Measurements from ENCODE around the gene ZNF407.

The ZNF407 gene

DNA sequence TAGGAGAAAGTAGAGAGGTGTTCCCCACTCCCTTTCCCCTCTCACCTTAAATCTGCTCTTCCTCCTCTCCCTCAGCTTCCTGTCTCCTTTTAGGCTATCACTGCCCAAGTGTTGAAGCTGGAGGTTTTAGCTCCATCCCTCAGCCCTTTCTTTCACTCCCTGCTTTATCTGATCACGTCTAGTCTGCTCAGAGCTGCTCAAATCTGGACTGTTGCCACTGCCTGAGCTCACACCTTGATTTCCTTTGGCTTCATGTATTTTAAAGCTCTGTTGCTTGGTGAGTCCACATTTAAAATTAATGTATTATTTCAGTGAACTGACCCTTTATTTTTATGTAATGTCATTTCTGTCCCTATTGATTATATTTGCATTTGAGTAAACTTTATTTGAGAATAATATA, 374.7 kb downstream of the ZNF407 start:
- Histone ChIP-seq H3K9me3 (replicated peaks; ENCODE audit: insufficient read depth, low read length) (no peaks in the 10 kb centered on the region), H3K4me2 (ENCODE audit: low read depth, low read length) (no peak overlapping the region)

DNA sequence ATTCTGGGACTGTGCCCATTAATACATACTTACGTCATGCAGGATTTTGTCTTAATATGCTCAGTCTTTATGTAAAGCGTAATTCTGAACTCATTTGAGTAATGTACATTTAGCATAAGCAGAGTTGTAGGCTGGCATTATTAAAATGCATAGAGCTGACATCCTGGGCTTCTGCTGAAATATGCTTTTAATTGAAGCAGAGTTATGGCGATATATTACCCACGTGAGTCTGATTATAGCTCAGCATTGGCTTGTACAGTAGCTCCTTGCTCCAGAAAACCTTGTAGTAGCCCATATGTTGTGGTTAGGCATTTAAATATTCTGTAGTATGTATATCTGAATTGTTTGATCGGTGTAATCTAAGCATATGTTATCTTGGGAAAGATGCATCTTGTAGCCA, 377.3 kb downstream of the ZNF407 start:
- TF ChIP-seq EZH2phosphoT487 (IDR thresholded peaks at IDR 0.05; ENCODE audit: low read length) (no peak), EZH2 (optimal IDR thresholded peaks at IDR 0.05; ENCODE audit: low read depth, low read length) (no peak), CTCF (IDR thresholded peaks at IDR 0.05; ENCODE audit: low read length) (no peak)
- Histone ChIP-seq H3K9me2 (replicated peaks; ENCODE audit: insufficient read depth, low read length) (no peaks in the 10 kb centered on the region), H4K20me1 (ENCODE audit: insufficient read depth, low read length) (no peaks in the 10 kb centered on the region), H3K4me1 (ENCODE audit: low read length) (no peaks in the 10 kb centered on the region), H3K27ac (ENCODE audit: low read length) (no peak overlapping the region), H3K27me3 (replicated peaks; ENCODE audit: insufficient read depth, low read length) (no peaks in the 10 kb centered on the region), H3K4me2 (ENCODE audit: low read depth, low read length) (no peak overlapping the region), H3K36me3 (replicated peaks; ENCODE audit: insufficient read depth, low read length) (no peaks in the 10 kb centered on the region), H3K9me3 (replicated peaks; ENCODE audit: insufficient read depth, low read length) (no peaks in the 10 kb centered on the region), H3K9ac (ENCODE audit: low read length) (no peak overlapping the region), H3K79me2 (ENCODE audit: low read length) (no peaks in the 10 kb centered on the region), H2AFZ (ENCODE audit: low read length) (no peak overlapping the region), H3K4me3 (ENCODE audit: low read length) (no peak overlapping the region), H3F3A (ENCODE audit: insufficient read depth, low read length) (no peaks in the 10 kb centered on the region)
- no peak for DNase-seq

More for the DNA sequence above, 374.7 kb downstream of the ZNF407 start:
- no peak overlapping the region for H3K4me3 ChIP-seq (ENCODE audit: low read length)
- H2AFZ ChIP-seq (ENCODE audit: low read length): no peak overlapping the region
- H3F3A ChIP-seq (ENCODE audit: insufficient read depth, low read length): no peaks in the 10 kb centered on the region
- H3K27ac ChIP-seq (ENCODE audit: low read length): no peak overlapping the region
- no peaks in the 10 kb centered on the region for H4K20me1 ChIP-seq (ENCODE audit: insufficient read depth, low read length)
- no peak for DNase-seq
- H3K36me3 ChIP-seq (replicated peaks; ENCODE audit: insufficient read depth, low read length): no peaks in the 10 kb centered on the region
- H3K4me1 ChIP-seq (ENCODE audit: low read length): no peaks in the 10 kb centered on the region
- H3K27me3 ChIP-seq (replicated peaks; ENCODE audit: insufficient read depth, low read length): no peaks in the 10 kb centered on the region
- no peak overlapping the region for H3K9ac ChIP-seq (ENCODE audit: low read length)
- TF ChIP-seq EZH2 (optimal IDR thresholded peaks at IDR 0.05; ENCODE audit: low read depth, low read length): no peak
- no peak for TF ChIP-seq CTCF (IDR thresholded peaks at IDR 0.05; ENCODE audit: low read length)
- TF ChIP-seq EZH2phosphoT487 (IDR thresholded peaks at IDR 0.05; ENCODE audit: low read length): no peak
- no peaks in the 10 kb centered on the region for H3K9me2 ChIP-seq (replicated peaks; ENCODE audit: insufficient read depth, low read length)
- H3K79me2 ChIP-seq (ENCODE audit: low read length): no peaks in the 10 kb centered on the region

DNA sequence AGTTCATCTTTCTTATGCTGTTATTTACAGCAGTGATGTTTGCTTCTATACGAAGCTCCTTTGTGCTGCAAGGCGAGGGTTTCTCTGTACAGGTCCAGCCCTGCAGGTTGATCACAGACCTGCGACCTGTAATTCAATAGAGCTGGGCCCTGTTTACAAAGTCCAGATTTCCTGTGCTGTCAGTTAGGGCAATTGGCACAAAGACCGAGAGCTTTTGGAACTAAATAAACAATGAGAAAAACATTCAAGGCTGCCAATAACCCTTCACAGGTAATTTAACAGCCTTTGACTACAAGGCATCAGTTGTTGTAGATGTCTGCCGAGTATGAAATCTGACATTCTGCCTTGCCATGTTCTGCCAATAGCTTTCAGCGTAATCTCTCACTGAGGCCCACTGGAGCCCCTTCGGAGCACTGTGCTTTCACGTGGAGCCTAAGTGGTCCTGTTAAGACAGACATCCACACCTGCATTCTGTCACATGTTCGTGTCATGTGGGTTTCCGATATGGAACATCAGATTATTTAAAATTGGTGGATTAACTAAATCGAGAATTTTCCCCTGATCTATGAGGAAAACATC, 378.8 kb downstream of the ZNF407 start:
- Histone ChIP-seq H3K4me3 (ENCODE audit: low read length) (no peak overlapping the region), H3K4me1 (ENCODE audit: low read length) (no peaks in the 10 kb centered on the region), H3K9me2 (replicated peaks; ENCODE audit: insufficient read depth, low read length) (no peaks in the 10 kb centered on the region), H3K4me2 (ENCODE audit: low read depth, low read length) (no peak overlapping the region), H3K79me2 (ENCODE audit: low read length) (no peaks in the 10 kb centered on the region), H3K36me3 (replicated peaks; ENCODE audit: insufficient read depth, low read length) (no peaks in the 10 kb centered on the region), H3F3A (ENCODE audit: insufficient read depth, low read length) (no peaks in the 10 kb centered on the region), H2AFZ (ENCODE audit: low read length) (no peak overlapping the region), H3K27ac (ENCODE audit: low read length) (no peak overlapping the region), H4K20me1 (ENCODE audit: insufficient read depth, low read length) (no peaks in the 10 kb centered on the region), H3K9me3 (replicated peaks; ENCODE audit: insufficient read depth, low read length) (no peaks in the 10 kb centered on the region), H3K9ac (ENCODE audit: low read length) (no peak overlapping the region), H3K27me3 (replicated peaks; ENCODE audit: insufficient read depth, low read length) (no peaks in the 10 kb centered on the region)
- TF ChIP-seq EZH2 (optimal IDR thresholded peaks at IDR 0.05; ENCODE audit: low read depth, low read length) (no peak), EZH2phosphoT487 (IDR thresholded peaks at IDR 0.05; ENCODE audit: low read length) (no peak), CTCF (IDR thresholded peaks at IDR 0.05; ENCODE audit: low read length) (no peak)
- no peak for DNase-seq

Measured in MM.1S (cell line).